GM12878 (cell line): ENCODE results near the gene PLGRKT.
A peak's percentile ranks its signal among the peaks of the same experiment; 100 is the strongest.

Experiments used
- CEBPZ ChIP-seq: fragments of 150-350 bp; IDR thresholded peaks from 2 replicates; pipeline ENCODE4 v1.6.1; 2016; ENCODE audit warnings: low read depth, low read length
- CTCF ChIP-seq, 3 experiments: IDR thresholded peaks in 2 of 3; conservative IDR thresholded peaks in 1 of 3; 2 replicates each; pipeline ENCODE4 v1.5.1; 2011; ENCODE audit warnings: low read depth in 3 of 3, low read length in 3 of 3, mild to moderate bottlenecking in 3 of 3, control low read depth in 2 of 3, moderate library complexity in 2 of 3, inconsistent platforms in 1 of 3, mixed read lengths in 1 of 3; ENCODE audit not compliant: control insufficient read depth in 2 of 3, insufficient read depth in 1 of 3; ENCODE audit errors: extremely low read depth in 1 of 3
- HDAC2 ChIP-seq: fragments of 200-600 bp; sonication (generic); IDR thresholded peaks from 2 replicates; pipeline ENCODE4 v1.6.1; 2017
- POLR2A ChIP-seq: IDR thresholded peaks from 2 replicates; pipeline ENCODE4 v1.6.1; 2011; ENCODE audit warnings: low read depth, mild to moderate bottlenecking, low read length
- POLR2AphosphoS5 ChIP-seq: IDR thresholded peaks from 2 replicates; pipeline ENCODE4 v1.6.1; 2011; ENCODE audit warnings: mild to moderate bottlenecking, low read length, inconsistent platforms

- TF ChIP-seq POLR2AphosphoS5 (peak; percentile 80), HDAC2 (no peak), CTCF (IDR thresholded peaks at IDR 0.05 in 2 of 3, conservative IDR thresholded peaks at IDR 0.05 in 1 of 3; ENCODE audit: control insufficient read depth in 2 of 3, extremely low read depth in 1 of 3, insufficient read depth in 1 of 3, low read depth in 3 of 3, low read length in 3 of 3) (peak; percentile 17 to 31 (median 17); a peak in 3 of 6 replicates), POLR2A (peak; percentile 95), CEBPZ (0 out of 2 replicates have a peak, but pooled peaks have one; percentile 8)
Measured at GRCh38 chr9:5437254-5438216, at the start of gene PLGRKT.
